GM21619 (cell line): ENCODE measurements around the gene ARID3A.
"Not testable (repeated sequence)": the region's sequence is repeated elsewhere in the genome, so short reads cannot be mapped to it uniquely, and the experiment has no call there.

Experiments
- ATAC-seq: cut with Tn5 transposase; IDR thresholded peaks from one replicate; pipeline ENCODE4 v1.9.1; 2021; ENCODE audit not compliant: unreplicated experiment

The ARID3A gene

GRCh38 chr19:925526-926322, at the start of gene ARID3A:
TSS of gene ARID3A (plus strand) at chr19:926035. CDS start at chr19:929529, 3,494 bp downstream.
- ATAC-seq: peak; percentile 47

- ATAC-seq: no peak
Measured at GRCh38 chr19:876089-876488, 49.7 kb upstream of the ARID3A start.

GRCh38 chr19:876780-877314, 49.0 kb upstream of the ARID3A start:
- ATAC-seq: no peak

GRCh38 chr19:877992-878660, 47.7 kb upstream of the ARID3A start:
- not testable (repeated sequence) for ATAC-seq

- not testable (repeated sequence) for ATAC-seq
Measured at GRCh38 chr19:878751-879561, 46.9 kb upstream of the ARID3A start.

- ATAC-seq: no peak
Measured at GRCh38 chr19:879711-880438, 46.0 kb upstream of the ARID3A start.

- no peak for ATAC-seq
Measured at GRCh38 chr19:881385-882071, 44.3 kb upstream of the ARID3A start.

GRCh38 chr19:882871-883497, 42.9 kb upstream of the ARID3A start:
- ATAC-seq: no peak

GRCh38 chr19:883661-884211, 42.1 kb upstream of the ARID3A start:
- ATAC-seq: no peak

GRCh38 chr19:884420-885211, 41.2 kb upstream of the ARID3A start:
- no peak for ATAC-seq

GRCh38 chr19:885536-886224, 40.2 kb upstream of the ARID3A start:
- ATAC-seq: no peak

- no peak for ATAC-seq
Measured at GRCh38 chr19:887072-887471, 38.8 kb upstream of the ARID3A start.

- no peak for ATAC-seq
Measured at GRCh38 chr19:887599-887998, 38.2 kb upstream of the ARID3A start.

- ATAC-seq: no peak
Measured at GRCh38 chr19:888581-889385, 37.1 kb upstream of the ARID3A start.

GRCh38 chr19:889662-890295, 36.1 kb upstream of the ARID3A start:
- ATAC-seq: no peak

GRCh38 chr19:890831-891230, 35.0 kb upstream of the ARID3A start:
- no peak for ATAC-seq
